Activated effector memory CD4-positive, alpha-beta T cell treated with anti-CD3 and anti-CD28 coated beads, Interleukin-2, amount 50 U/mL, for 16 hours (primary cell): ENCODE measurements around the gene APCDD1.

ENCODE experiments used
- DNase-seq: peaks from one replicate; pipeline ENCODE4 v3.0.0-alpha.2; 2020

The APCDD1 gene

GRCh38 chr18:10453806-10454680, at the start of gene APCDD1:
APCDD1 (plus strand) TSS chr18:10454635; CDS start chr18:10454982, 347 bp downstream.
- DNase-seq: no peak

- DNase-seq: no peak
Measured at GRCh38 chr18:10405014-10405493, 49.4 kb upstream of the APCDD1 start.

GRCh38 chr18:10405816-10406663, 48.4 kb upstream of the APCDD1 start:
- no peak for DNase-seq

- no peak for DNase-seq
Measured at GRCh38 chr18:10408131-10408530, 46.3 kb upstream of the APCDD1 start.

- DNase-seq: no peak
Measured at GRCh38 chr18:10409041-10409440, 45.4 kb upstream of the APCDD1 start.

- no peak for DNase-seq
Measured at GRCh38 chr18:10410472-10411308, 43.7 kb upstream of the APCDD1 start.

GRCh38 chr18:10412933-10413332, 41.5 kb upstream of the APCDD1 start:
- no peak for DNase-seq

GRCh38 chr18:10413722-10414121, 40.7 kb upstream of the APCDD1 start:
- DNase-seq: no peak

- no peak for DNase-seq
Measured at GRCh38 chr18:10414293-10414842, 40.1 kb upstream of the APCDD1 start.

GRCh38 chr18:10416065-10416464, 38.4 kb upstream of the APCDD1 start:
- DNase-seq: no peak

- no peak for DNase-seq
Measured at GRCh38 chr18:10417191-10417590, 37.2 kb upstream of the APCDD1 start.

GRCh38 chr18:10417664-10418063, 36.8 kb upstream of the APCDD1 start:
- no peak for DNase-seq

GRCh38 chr18:10418836-10419235, 35.6 kb upstream of the APCDD1 start:
- no peak for DNase-seq

GRCh38 chr18:10419420-10420103, 34.9 kb upstream of the APCDD1 start:
- DNase-seq: no peak

- no peak for DNase-seq
Measured at GRCh38 chr18:10420561-10421352, 33.7 kb upstream of the APCDD1 start.

GRCh38 chr18:10421859-10422258, 32.6 kb upstream of the APCDD1 start:
- no peak for DNase-seq

- DNase-seq: no peak
Measured at GRCh38 chr18:10422731-10423130, 31.7 kb upstream of the APCDD1 start.

GRCh38 chr18:10424585-10425307, 29.7 kb upstream of the APCDD1 start:
- DNase-seq: no peak

- DNase-seq: no peak
Measured at GRCh38 chr18:10430677-10431076, 23.8 kb upstream of the APCDD1 start.

GRCh38 chr18:10431680-10432079, 22.8 kb upstream of the APCDD1 start:
- DNase-seq: no peak
